ENCODE data around the gene KATNAL1. TPM values are rescaled to one million over a fixed set of nuclear protein-coding genes. Genes with fewer than 3 reads are reported as not detected.

KATNAL1 gene
- polyA plus RNA-seq (2012; rRNA removed) = 5.1 and 6.1 TPM in 2 replicates
- polyA plus RNA-seq (2012; cell fraction: cytosol; rRNA removed) = 7.2 and 8.1 TPM in 2 replicates
- polyA plus RNA-seq (2012; cell fraction: nucleus; rRNA removed) = 3.0 and 6.2 TPM in 2 replicates

DNA sequence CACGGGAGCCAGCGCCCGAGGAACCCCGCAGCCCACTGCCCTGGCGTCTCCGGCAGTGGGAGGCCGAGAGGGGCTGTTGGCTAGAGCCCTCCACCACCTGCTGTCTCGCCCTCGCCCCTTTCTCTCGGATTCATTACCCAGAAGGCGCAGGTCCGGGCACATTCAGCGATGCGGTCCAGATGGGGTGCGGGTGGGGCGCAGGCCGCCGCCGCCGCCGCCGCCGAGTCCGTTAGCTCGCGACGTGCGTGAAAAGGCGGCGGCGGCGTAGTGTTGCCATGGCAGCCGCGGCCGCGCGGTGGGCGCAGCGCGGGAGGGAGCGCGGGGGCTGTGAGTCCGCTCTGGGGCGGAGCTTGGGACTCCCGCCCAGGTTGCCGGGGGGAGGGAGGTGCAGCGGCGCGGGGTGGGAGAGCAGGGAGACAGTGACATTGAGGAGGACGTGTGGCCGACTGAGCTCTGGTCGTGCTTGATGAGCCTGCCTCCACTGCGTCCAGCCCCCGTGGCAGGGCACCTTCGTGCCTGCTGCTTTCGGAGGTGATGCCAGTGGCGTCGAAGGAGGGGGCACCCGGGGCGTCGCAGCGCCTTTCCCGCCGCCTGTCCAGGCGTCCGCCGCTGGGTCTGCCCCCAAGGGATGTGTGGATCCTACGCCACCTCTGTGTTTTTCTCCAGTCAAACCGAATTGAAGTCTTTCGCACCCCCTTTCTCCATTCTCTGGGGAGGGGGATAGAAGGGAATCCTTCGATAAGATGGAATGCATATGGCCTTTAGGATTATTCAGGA is at the start of gene KATNAL1:
KATNAL1 (minus strand) TSS at position 358 of the 777 bp plus-strand sequence. CDS start 23,774 bp downstream, outside the sequence.
- CTCF ChIA-PET = interaction anchor here (1.0 to 2.9 kb wide), 5 partner anchors 9 to 194 kb away, joined by 3 to 22 read pairs (median 3); no protein-coding TSS in a partner anchor
- Histone ChIP-seq H3K27ac (ENCODE audit: low read depth in 2 of 2, low read length in 1 of 2) (peak within 1 kb of the TSS; percentile 78 to 94), H3K9me2 (no peaks in the 10 kb centered on the region), H3K27me3 (ENCODE audit: insufficient read depth) (no peaks in the 10 kb centered on the region), H3K9ac (peak within 1 kb of the TSS; percentile 96), H3K36me3 (replicated peaks in 1 of 2; ENCODE audit: control insufficient read depth in 1 of 2, insufficient read depth in 2 of 2, low read length in 1 of 2) (no peaks in the 10 kb centered on the region), H2AFZ (ENCODE audit: low read depth) (peak within 1 kb of the TSS; percentile 95), H3F3A (replicated peaks; ENCODE audit: insufficient read depth) (peaks cover 9% of the 10 kb centered on the region), H3K4me1 (ENCODE audit: control insufficient read depth in 1 of 2, insufficient read depth in 2 of 2, low read depth in 1 of 2, low read length in 1 of 2) (peaks cover 14 to 31% of the 10 kb centered on the region in 2 experiments), H4K20me1 (ENCODE audit: insufficient read depth) (no peaks in the 10 kb centered on the region; the same call in 1 of the 2 replicates), H3K4me2 (peak within 1 kb of the TSS; percentile 85), H3K4me3 (ENCODE audit: low read depth in 2 of 2, low read length in 1 of 2) (peak within 1 kb of the TSS; percentile 91 to 99), H3K79me2 (ENCODE audit: insufficient read depth) (peaks cover 45% of the 10 kb centered on the region), H3K9me3 (no peaks in the 10 kb centered on the region)
- DNase-seq = peak; percentile 93
- 3% methylated on average over 20 of the region's 71 CpGs for WGBS (ENCODE audit: low lambda C conversion rate)
- peak; percentile 76 for TF ChIP-seq CHD2 (IDR thresholded peaks at IDR 0.05; ENCODE audit: low read length, partially characterized antibody)
- TF ChIP-seq EP300 (IDR thresholded peaks at IDR 0.05; ENCODE audit: borderline replicate concordance in 1 of 2, low read depth in 1 of 2, low read length in 1 of 2) = peak in 1 of 2 experiments; percentile 14; a peak in 1 of 4 replicates
- TF ChIP-seq RAD21 (IDR thresholded peaks at IDR 0.05; ENCODE audit: low read length) = peak; percentile 28
- TF ChIP-seq, protein P1, sequence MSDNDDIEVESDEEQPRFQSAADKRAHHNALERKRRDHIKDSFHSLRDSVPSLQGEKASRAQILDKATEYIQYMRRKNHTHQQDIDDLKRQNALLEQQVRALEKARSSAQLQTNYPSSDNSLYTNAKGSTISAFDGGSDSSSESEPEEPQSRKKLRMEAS (IDR thresholded peaks at IDR 0.05; ENCODE audit: low read depth) = peak; percentile 53; the same call in 1 of the 2 replicates
- no peak for TF ChIP-seq GATA2 (CRISPR knock-in tag; IDR thresholded peaks at IDR 0.05)
- TF ChIP-seq, protein P2, sequence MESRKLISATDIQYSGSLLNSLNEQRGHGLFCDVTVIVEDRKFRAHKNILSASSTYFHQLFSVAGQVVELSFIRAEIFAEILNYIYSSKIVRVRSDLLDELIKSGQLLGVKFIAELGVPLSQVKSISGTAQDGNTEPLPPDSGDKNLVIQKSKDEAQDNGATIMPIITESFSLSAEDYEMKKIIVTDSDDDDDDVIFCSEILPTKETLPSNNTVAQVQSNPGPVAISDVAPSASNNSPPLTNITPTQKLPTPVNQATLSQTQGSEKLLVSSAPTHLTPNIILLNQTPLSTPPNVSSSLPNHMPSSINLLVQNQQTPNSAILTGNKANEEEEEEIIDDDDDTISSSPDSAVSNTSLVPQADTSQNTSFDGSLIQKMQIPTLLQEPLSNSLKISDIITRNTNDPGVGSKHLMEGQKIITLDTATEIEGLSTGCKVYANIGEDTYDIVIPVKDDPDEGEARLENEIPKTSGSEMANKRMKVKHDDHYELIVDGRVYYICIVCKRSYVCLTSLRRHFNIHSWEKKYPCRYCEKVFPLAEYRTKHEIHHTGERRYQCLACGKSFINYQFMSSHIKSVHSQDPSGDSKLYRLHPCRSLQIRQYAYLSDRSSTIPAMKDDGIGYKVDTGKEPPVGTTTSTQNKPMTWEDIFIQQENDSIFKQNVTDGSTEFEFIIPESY (IDR thresholded peaks at IDR 0.05; ENCODE audit: borderline replicate concordance, low read depth) = 0 out of 2 replicates have a peak, but pooled peaks have one; percentile 64
- TF ChIP-seq MXI1 (IDR thresholded peaks at IDR 0.05; ENCODE audit: low read depth, low read length) = peak; percentile 84
- TF ChIP-seq TAF1 (IDR thresholded peaks at IDR 0.05; ENCODE audit: borderline replicate concordance, low read depth, low read length) = peak; percentile 12; the same call in 1 of the 2 replicates
- TF ChIP-seq, protein P3, sequence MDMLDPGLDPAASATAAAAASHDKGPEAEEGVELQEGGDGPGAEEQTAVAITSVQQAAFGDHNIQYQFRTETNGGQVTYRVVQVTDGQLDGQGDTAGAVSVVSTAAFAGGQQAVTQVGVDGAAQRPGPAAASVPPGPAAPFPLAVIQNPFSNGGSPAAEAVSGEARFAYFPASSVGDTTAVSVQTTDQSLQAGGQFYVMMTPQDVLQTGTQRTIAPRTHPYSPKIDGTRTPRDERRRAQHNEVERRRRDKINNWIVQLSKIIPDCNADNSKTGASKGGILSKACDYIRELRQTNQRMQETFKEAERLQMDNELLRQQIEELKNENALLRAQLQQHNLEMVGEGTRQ (IDR thresholded peaks at IDR 0.05; ENCODE audit: borderline replicate concordance, low read depth, low read length) = no peak
- TF ChIP-seq SIN3A (IDR thresholded peaks at IDR 0.05; ENCODE audit: borderline replicate concordance, low read depth, low read length) = peak; percentile 35; the same call in 1 of the 2 replicates
- TF ChIP-seq FOSL2 (IDR thresholded peaks at IDR 0.05; ENCODE audit: borderline replicate concordance, low read depth) = no peak
- 0 out of 2 replicates have a peak, but pooled peaks have one; percentile 37 for TF ChIP-seq TEAD4 (IDR thresholded peaks at IDR 0.05; ENCODE audit: borderline replicate concordance, insufficient read depth)
- TF ChIP-seq POLR2AphosphoS5 (IDR thresholded peaks at IDR 0.05; ENCODE audit: low read depth, low read length) = no peak; the same call in 1 of the 2 replicates
- POLR2A ChIA-PET = interaction anchor here (0.7 to 1.8 kb wide), 13 partner anchors 21 to 609 kb away, joined by 3 to 10 read pairs (median 3); partner anchors contain the start of gene UBE2L5
